DND-41 (cell line): Measurements from ENCODE around the gene MAPK10.

Source experiments
- ATAC-seq: fragments of 200-7000 bp; cut with Tn5 transposase; 3 replicates; pipeline ENCODE4 v1.9.1; 2021; ENCODE audit warnings: low read depth; ENCODE audit not compliant: insufficient read depth
- DNase-seq: peaks from one replicate; pipeline ENCODE4 v3.0.0-alpha.2; 2020
- H2AFZ ChIP-seq: 2 replicates; pipeline ENCODE4 v1.6.0; 2012; ENCODE audit warnings: low read depth, low read length
- H3K27ac ChIP-seq: 2 replicates; pipeline ENCODE4 v1.5.1; 2012; ENCODE audit warnings: low read length, inconsistent platforms
- H3K27me3 ChIP-seq: fragments of 200-600 bp; sonication (generic); 2 replicates; pipeline ENCODE4 v1.6.0; 2012; ENCODE audit warnings: low read length, mild to moderate bottlenecking, inconsistent platforms; ENCODE audit not compliant: insufficient read depth, poor library complexity
- H3K36me3 ChIP-seq: 2 replicates; pipeline ENCODE4 v1.5.1; 2012; ENCODE audit warnings: low read length, inconsistent platforms; ENCODE audit not compliant: insufficient read depth
- H3K4me1 ChIP-seq: 2 replicates; pipeline ENCODE4 v1.5.1; 2012; ENCODE audit warnings: mild to moderate bottlenecking, low read length; ENCODE audit not compliant: insufficient read depth
- H3K4me2 ChIP-seq: 2 replicates; pipeline ENCODE4 v1.6.0; 2012; ENCODE audit warnings: mild to moderate bottlenecking, moderate library complexity, low read length, inconsistent platforms; ENCODE audit not compliant: insufficient read depth
- H3K4me3 ChIP-seq, 2 experiments: fragments of 200-600 bp in 1 of 2; shearing (Covaris generic) in 1 of 2; 2 replicates each; pipeline ENCODE4 v1.5.1; 2012 to 2016; ENCODE audit warnings: inconsistent platforms in 2 of 2, low read length in 2 of 2, mild to moderate bottlenecking in 2 of 2, low read depth in 1 of 2, moderate library complexity in 1 of 2
- H3K79me2 ChIP-seq: 2 replicates; pipeline ENCODE4 v1.6.0; 2012; ENCODE audit warnings: low read length, inconsistent platforms; ENCODE audit not compliant: insufficient read depth
- H3K9ac ChIP-seq: 2 replicates; pipeline ENCODE4 v1.6.0; 2012; ENCODE audit warnings: low read depth, mild to moderate bottlenecking, inconsistent platforms, low read length, moderate library complexity
- H3K9me3 ChIP-seq: 2 replicates; pipeline ENCODE4 v1.5.1; 2012; ENCODE audit warnings: low read length, moderate library complexity, mild to moderate bottlenecking, inconsistent platforms; ENCODE audit not compliant: insufficient read depth, severe bottlenecking
- H4K20me1 ChIP-seq: 2 replicates; pipeline ENCODE4 v1.6.0; 2012; ENCODE audit warnings: low read length; ENCODE audit not compliant: insufficient read depth
- EZH2 ChIP-seq: IDR thresholded peaks from 3 replicates; pipeline ENCODE4 v1.6.1; 2012; ENCODE audit warnings: borderline replicate concordance, low read depth, mild to moderate bottlenecking, moderate library complexity, low read length, inconsistent platforms; ENCODE audit not compliant: severe bottlenecking
- TF ChIP-seq, protein P1 (sequence below): IDR thresholded peaks from 2 replicates; pipeline ENCODE4 v1.5.1; 2012; ENCODE audit warnings: borderline replicate concordance, low read length, moderate library complexity, mild to moderate bottlenecking; ENCODE audit not compliant: poor library complexity, severe bottlenecking; ENCODE audit errors: extremely low read depth

MAPK10 gene

DNA sequence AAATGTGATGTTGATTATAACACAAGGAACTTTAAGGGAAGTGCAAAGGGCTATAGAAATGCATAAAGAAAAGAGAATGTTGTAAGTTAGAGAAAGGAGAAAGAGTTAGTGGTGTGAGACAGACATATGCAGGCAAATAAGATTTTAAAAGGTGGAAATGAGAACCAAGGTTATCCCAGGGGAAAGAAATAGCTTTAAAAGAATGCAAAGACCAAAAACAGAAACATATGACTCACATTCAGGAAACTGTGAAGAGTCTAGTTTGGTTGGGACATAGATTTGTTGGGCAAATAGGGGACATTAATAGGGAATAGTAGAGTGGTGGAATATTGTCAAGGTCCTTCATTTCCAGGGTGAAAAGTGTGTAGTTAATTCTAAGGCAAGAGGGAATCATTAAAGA is 52.4 kb downstream of the MAPK10 start:
- Histone ChIP-seq H3K9ac (no peak overlapping the region), H3K4me2 (no peak overlapping the region), H3K36me3 (no peaks in the 10 kb centered on the region), H3K27ac (no peak overlapping the region), H3K79me2 (no peaks in the 10 kb centered on the region), H3K9me3 (no peaks in the 10 kb centered on the region), H2AFZ (no peak overlapping the region), H3K4me3 (no peak overlapping the region), H3K4me1 (no peaks in the 10 kb centered on the region), H4K20me1 (no peaks in the 10 kb centered on the region), H3K27me3 (no peaks in the 10 kb centered on the region)
- DNase-seq (no peak), ATAC-seq (no peak)
- TF ChIP-seq, protein P1, sequence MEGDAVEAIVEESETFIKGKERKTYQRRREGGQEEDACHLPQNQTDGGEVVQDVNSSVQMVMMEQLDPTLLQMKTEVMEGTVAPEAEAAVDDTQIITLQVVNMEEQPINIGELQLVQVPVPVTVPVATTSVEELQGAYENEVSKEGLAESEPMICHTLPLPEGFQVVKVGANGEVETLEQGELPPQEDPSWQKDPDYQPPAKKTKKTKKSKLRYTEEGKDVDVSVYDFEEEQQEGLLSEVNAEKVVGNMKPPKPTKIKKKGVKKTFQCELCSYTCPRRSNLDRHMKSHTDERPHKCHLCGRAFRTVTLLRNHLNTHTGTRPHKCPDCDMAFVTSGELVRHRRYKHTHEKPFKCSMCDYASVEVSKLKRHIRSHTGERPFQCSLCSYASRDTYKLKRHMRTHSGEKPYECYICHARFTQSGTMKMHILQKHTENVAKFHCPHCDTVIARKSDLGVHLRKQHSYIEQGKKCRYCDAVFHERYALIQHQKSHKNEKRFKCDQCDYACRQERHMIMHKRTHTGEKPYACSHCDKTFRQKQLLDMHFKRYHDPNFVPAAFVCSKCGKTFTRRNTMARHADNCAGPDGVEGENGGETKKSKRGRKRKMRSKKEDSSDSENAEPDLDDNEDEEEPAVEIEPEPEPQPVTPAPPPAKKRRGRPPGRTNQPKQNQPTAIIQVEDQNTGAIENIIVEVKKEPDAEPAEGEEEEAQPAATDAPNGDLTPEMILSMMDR = no peak
- TF ChIP-seq EZH2 = no peak

DNA sequence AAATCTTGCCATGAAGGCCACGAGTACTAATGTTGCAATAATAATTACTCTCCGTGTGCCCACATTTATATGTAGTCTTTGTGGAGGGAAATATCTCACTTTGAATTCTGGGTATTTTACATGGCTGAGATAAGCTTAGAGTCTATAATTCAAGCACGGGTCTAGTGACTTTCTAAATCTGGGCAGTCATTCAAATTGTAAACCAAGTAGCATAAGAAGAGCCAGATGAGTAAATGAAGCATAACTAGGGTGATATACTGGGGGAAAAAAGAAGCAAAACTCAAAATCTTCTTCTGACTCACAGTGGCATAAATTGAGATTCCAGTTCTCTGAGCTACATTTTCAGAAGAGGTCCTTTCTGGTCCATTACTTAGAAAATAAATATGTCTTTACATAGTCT is 53.0 kb downstream of the MAPK10 start:
- Histone ChIP-seq H3K4me3 (no peak overlapping the region), H3K36me3 (no peaks in the 10 kb centered on the region), H3K79me2 (no peaks in the 10 kb centered on the region), H3K4me2 (no peak overlapping the region), H3K27me3 (no peaks in the 10 kb centered on the region), H3K9ac (no peak overlapping the region), H3K4me1 (no peaks in the 10 kb centered on the region), H3K27ac (no peak overlapping the region), H3K9me3 (no peaks in the 10 kb centered on the region), H2AFZ (no peak overlapping the region), H4K20me1 (no peaks in the 10 kb centered on the region)
- ATAC-seq = no peak
- no peak for DNase-seq
- TF ChIP-seq, protein P1 = no peak
- TF ChIP-seq EZH2 = no peak

DNA sequence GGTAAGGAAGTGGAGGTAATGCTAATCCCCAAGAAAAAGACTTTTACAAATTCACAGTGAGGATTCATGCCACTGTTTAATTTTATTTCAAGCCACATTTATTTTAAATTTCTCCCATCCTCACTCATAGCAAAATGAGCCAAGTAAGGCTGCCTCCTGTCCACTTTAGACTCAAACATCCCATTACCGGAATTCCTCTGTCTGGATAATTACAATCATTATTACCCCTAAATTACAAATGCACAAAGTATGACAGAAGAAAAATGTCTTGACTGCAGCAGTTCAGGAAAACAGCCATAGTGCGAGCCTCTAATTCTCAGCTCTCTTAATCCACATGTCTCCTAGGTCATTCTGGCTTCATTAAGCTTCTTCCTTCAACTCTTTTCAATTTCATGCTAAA is 57.0 kb downstream of the MAPK10 start:
- no peak overlapping the region for H3K4me2 ChIP-seq
- no peak overlapping the region for H3K9ac ChIP-seq
- H3K9me3 ChIP-seq = no peaks in the 10 kb centered on the region
- no peak overlapping the region for H2AFZ ChIP-seq
- no peaks in the 10 kb centered on the region for H3K79me2 ChIP-seq
- TF ChIP-seq, protein P1 = no peak
- no peak for TF ChIP-seq EZH2
- no peaks in the 10 kb centered on the region for H4K20me1 ChIP-seq
- H3K4me3 ChIP-seq = no peak overlapping the region
- H3K27me3 ChIP-seq = no peaks in the 10 kb centered on the region
- ATAC-seq (no peak), DNase-seq (no peak)
- no peaks in the 10 kb centered on the region for H3K36me3 ChIP-seq
- no peak overlapping the region for H3K27ac ChIP-seq
- H3K4me1 ChIP-seq = no peaks in the 10 kb centered on the region

DNA sequence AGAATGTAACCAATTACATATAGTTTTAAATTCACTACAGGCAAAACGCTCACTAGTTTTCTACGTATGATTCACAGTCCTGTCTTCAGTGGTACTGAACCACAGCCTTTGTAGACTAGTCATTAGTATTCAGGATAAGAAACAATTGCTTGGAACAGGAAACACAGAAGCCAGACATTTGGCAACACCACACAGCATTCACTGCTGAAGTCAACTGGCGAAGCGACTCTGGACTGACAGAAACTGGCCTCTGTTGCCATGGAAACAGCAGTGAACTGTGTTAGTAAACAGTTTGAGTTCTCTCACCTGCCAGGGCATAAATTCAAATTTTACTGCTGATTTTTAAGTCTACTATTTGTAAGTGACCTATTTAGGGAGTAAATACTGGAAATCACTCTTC is 57.6 kb downstream of the MAPK10 start:
- DNase-seq = no peak
- no peaks in the 10 kb centered on the region for H3K9me3 ChIP-seq
- no peak overlapping the region for H3K4me3 ChIP-seq
- H4K20me1 ChIP-seq = no peaks in the 10 kb centered on the region
- no peaks in the 10 kb centered on the region for H3K79me2 ChIP-seq
- no peaks in the 10 kb centered on the region for H3K36me3 ChIP-seq
- no peak overlapping the region for H2AFZ ChIP-seq
- no peak overlapping the region for H3K4me2 ChIP-seq
- no peaks in the 10 kb centered on the region for H3K4me1 ChIP-seq
- H3K27ac ChIP-seq = no peak overlapping the region
- H3K27me3 ChIP-seq = no peaks in the 10 kb centered on the region
- ATAC-seq = no peak
- no peak overlapping the region for H3K9ac ChIP-seq
- TF ChIP-seq, protein P1 = no peak
- TF ChIP-seq EZH2 = no peak
